GM13976 (cell line): ENCODE measurements around the gene TENM3.

ENCODE experiments used
- DNase-seq: peaks from one replicate; pipeline ENCODE4 v3.0.0; 2012; ENCODE audit warnings: low spot score
- in situ Hi-C: fragments of 300-500 bp; cut with MboI; formaldehyde crosslinking; loops from one replicate; pipeline ENCODE4 v1.12.0; 2022; ENCODE audit warnings: low sequenced_read_pairs, mixed read lengths, inconsistent platforms; ENCODE audit not compliant: unreplicated experiment
- TF ChIP-seq, protein P1 (sequence below): IDR thresholded peaks from 2 replicates; pipeline ENCODE4 v1.5.1; 2012; ENCODE audit warnings: borderline replicate concordance, mild to moderate bottlenecking; ENCODE audit not compliant: insufficient read depth; ENCODE audit errors: extremely low read depth, missing control alignments, control extremely low read depth

TENM3 gene

DNA sequence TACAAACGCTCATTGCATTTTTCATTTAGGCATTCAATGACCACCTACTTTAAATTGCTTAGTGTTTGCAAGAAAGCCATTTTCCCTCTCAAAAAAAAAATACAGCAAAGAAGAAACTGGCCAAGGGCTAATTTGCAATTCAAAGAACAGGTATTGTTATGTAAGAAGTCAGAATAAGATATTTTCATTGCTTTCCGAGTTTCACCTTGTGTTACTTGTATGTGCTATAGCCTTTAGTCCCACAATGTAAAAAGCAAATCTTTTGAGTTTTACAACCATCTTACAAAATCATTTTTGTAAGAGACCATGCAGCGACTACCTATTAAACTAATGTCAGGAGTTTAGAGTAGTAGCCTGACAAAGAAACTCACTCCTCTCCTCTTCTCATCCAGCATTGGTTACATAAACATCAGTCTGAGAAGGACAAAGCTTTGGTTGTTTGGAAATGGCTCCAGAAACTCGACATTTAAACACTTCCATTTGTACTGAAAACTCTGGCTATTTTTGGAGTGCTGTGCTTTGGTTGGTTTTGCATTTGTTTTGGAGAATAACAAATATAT is 15.3 kb downstream of the TENM3 start:
- in situ Hi-C loops = no loop called here
- no peak for DNase-seq
- TF ChIP-seq, protein P1, sequence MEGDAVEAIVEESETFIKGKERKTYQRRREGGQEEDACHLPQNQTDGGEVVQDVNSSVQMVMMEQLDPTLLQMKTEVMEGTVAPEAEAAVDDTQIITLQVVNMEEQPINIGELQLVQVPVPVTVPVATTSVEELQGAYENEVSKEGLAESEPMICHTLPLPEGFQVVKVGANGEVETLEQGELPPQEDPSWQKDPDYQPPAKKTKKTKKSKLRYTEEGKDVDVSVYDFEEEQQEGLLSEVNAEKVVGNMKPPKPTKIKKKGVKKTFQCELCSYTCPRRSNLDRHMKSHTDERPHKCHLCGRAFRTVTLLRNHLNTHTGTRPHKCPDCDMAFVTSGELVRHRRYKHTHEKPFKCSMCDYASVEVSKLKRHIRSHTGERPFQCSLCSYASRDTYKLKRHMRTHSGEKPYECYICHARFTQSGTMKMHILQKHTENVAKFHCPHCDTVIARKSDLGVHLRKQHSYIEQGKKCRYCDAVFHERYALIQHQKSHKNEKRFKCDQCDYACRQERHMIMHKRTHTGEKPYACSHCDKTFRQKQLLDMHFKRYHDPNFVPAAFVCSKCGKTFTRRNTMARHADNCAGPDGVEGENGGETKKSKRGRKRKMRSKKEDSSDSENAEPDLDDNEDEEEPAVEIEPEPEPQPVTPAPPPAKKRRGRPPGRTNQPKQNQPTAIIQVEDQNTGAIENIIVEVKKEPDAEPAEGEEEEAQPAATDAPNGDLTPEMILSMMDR = no peak

DNA sequence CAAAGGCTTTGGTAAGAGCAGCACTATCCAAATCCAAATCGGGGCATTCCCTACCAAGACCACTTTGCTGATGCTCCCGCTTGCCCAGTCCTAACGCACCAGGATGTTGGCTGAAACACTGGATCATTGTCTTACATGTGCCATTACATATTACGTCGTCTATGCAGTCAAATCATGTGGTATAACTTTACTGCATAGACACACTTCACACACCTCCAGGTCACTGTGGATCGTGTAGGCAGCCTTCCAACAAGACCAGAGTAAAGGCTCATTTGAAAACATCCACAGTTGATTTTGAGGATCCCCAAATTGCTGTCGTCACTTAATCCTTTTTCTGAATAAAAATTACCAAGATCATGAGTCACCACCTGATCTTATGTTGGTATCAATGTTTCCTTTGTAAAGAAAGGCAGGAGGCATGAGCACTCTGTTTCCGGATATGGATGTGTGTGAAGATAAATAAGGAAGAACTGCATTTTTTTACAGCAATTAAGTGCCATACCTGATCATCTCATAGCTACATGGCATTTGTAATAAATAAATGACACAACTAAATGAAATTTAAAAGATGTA is 18.5 kb downstream of the TENM3 start:
- TF ChIP-seq, protein P1 = no peak
- no peak for DNase-seq
- in situ Hi-C loops = no loop called here

DNA sequence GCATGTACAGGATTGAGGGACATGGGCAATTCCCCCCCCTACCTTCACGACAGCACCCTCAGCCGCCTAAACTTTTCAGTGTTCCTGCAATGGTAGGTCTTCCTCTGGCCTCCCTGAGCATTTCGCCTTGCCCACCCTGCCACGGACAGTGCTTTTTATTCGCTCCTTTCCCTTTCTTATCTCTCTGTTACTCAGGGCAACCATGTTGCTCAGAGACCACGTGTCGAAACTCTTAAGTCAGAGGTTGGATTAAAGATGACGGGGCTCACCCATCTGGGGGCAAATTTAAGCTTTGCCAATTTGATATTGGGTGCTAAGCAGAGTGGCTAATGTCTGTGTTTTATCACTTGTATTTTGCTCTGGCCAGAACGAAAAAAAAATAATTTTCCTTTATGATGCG is 20.4 kb downstream of the TENM3 start:
- TF ChIP-seq, protein P1 = no peak
- DNase-seq = no peak
- in situ Hi-C loops = no loop called here

DNA sequence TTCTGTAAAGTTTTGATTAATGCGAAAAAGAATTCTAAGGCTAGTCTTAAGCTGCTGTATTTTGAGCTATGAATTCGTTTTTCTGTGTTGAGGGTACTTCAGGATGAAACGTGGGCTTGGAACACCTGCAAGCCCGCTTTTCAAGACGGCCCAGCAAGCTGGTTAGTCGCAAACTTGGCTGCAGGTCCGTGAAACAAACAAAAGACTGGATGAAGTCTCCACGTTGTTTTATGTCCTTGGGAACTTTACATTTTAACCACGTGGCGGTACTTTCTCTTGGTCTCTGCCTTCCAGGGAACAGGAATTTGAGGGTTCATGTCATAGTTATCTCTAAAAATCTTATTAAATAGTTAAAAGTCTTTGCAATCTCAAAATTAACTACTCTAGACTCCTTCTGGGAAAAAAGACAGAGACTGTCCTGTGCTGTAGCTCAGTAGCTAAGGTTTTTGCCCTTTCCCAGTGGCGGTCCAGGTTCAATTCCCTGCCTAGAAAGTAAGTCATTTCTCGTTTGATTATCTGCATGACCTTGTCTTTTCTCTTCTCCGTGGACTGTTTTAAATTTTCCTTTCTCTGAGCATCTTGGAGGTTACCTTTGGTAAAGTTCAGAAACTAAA is 21.0 kb downstream of the TENM3 start:
- TF ChIP-seq, protein P1 = no peak
- DNase-seq = no peak
- in situ Hi-C loops = no loop called here

DNA sequence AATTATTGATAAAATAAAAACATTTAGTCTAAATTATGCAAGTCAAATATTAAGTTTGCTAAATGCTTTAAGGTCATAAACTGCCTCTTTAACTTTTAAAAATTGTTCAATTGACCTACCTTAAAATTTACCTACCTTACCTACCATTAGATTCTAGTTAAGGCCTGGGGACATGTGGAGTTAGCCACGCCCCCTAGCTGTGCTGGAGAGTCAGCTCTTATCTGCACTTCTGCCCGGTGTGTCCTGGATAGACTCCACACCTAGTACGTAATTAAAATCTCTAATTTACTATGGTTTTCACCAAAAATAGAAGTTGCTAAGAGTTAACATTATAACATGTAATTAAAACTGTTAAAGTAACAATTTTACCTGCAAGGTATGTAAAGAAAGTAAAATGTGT is 22.7 kb downstream of the TENM3 start:
- in situ Hi-C loops = no loop called here
- no peak for DNase-seq
- TF ChIP-seq, protein P1 = no peak

DNA sequence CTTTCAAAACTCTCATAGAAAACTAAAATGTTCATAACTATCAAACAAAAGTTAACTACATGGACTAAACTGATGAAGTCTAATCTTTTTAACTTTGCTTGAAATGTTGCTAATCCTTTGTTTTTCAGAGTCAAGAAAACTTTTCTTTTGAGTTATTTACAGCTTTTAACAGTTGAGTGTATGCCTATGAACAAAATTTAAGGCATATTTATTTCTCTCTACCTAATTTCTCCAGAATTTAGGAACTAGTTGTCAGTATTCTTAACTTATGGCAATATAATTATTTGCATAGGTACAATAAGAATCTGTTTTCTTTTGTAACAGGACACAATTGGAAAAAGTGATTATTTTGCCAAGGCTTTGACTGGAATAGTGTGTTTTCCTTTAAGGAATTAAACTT is 23.8 kb downstream of the TENM3 start:
- in situ Hi-C loops = no loop called here
- DNase-seq = no peak
- TF ChIP-seq, protein P1 = no peak
